ENCODE results near the gene TSHR. TPM values are rescaled to one million over a fixed set of nuclear protein-coding genes. Genes with fewer than 3 reads are reported as not detected.

TSHR gene
- total RNA-seq, 1 donor from 2014 or later = not detected

- H3K36me3 ChIP-seq = no peaks in the 10 kb centered on the region
- H4K20me1 ChIP-seq (ENCODE audit: low read depth) = no peaks in the 10 kb centered on the region
- H3K4me1 Mint-ChIP-seq = peaks cover 2% of the 10 kb centered on the region
- DNase-seq (ENCODE audit: low spot score) = no peak
- no peaks in the 10 kb centered on the region for H3K79me2 ChIP-seq (ENCODE audit: low read depth)
- H3K9me3 ChIP-seq (ENCODE audit: low read depth) = no peaks in the 10 kb centered on the region
- no peak overlapping the region for H3K4me3 Mint-ChIP-seq
- H3K27ac ChIP-seq = no peak overlapping the region
- H2AFZ ChIP-seq (replicated peaks) = no peak overlapping the region
- no peaks in the 10 kb centered on the region for H3K36me3 Mint-ChIP-seq
- no peak overlapping the region for H3K4me2 ChIP-seq
- H3K27me3 ChIP-seq = no peaks in the 10 kb centered on the region
- no peak overlapping the region for H3K4me3 ChIP-seq
- no peak overlapping the region for H3K9ac ChIP-seq
- no peaks in the 10 kb centered on the region for H3K27me3 Mint-ChIP-seq (ENCODE audit: insufficient read depth, low read depth)
- no peaks in the 10 kb centered on the region for H3F3A ChIP-seq (ENCODE audit: low read depth)
- H3K27ac Mint-ChIP-seq = no peak overlapping the region
- TF ChIP-seq CTCF (IDR thresholded peaks at IDR 0.05) = no peak
- TF ChIP-seq EZH2phosphoT487 (IDR thresholded peaks at IDR 0.05) = no peak
- TF ChIP-seq EZH2 (IDR thresholded peaks at IDR 0.05) = no peak
- peaks cover 10% of the 10 kb centered on the region for H3K4me1 ChIP-seq
- no peaks in the 10 kb centered on the region for H3K9me3 Mint-ChIP-seq
Observed at GRCh38 chr14:81103443-81103842, 148.0 kb downstream of the TSHR start.

- no peaks in the 10 kb centered on the region for H3K36me3 Mint-ChIP-seq
Observed at GRCh38 chr14:81105378-81105777, 150.0 kb downstream of the TSHR start.

GRCh38 chr14:81105961-81106360 lies 150.5 kb downstream of the TSHR start:
- TF ChIP-seq CTCF (IDR thresholded peaks at IDR 0.05) = no peak
- no peak for TF ChIP-seq EZH2phosphoT487 (IDR thresholded peaks at IDR 0.05)
- Histone ChIP-seq H3F3A (ENCODE audit: low read depth) (no peaks in the 10 kb centered on the region), H3K79me2 (ENCODE audit: low read depth) (no peaks in the 10 kb centered on the region), H4K20me1 (ENCODE audit: low read depth) (no peaks in the 10 kb centered on the region), H3K4me1 (peaks cover 10% of the 10 kb centered on the region), H3K9ac (no peak overlapping the region), H3K9me3 (ENCODE audit: low read depth) (no peaks in the 10 kb centered on the region), H3K4me2 (no peak overlapping the region), H3K36me3 (no peaks in the 10 kb centered on the region), H3K27me3 (no peaks in the 10 kb centered on the region), H2AFZ (replicated peaks) (peak overlapping the region; percentile 58), H3K27ac (no peak overlapping the region), H3K4me3 (no peak overlapping the region)
- no peak for DNase-seq (ENCODE audit: low spot score)
- no peaks in the 10 kb centered on the region for H3K36me3 Mint-ChIP-seq
- no peak overlapping the region for H3K4me3 Mint-ChIP-seq
- no peaks in the 10 kb centered on the region for H3K27me3 Mint-ChIP-seq (ENCODE audit: insufficient read depth, low read depth)
- peaks cover 2% of the 10 kb centered on the region for H3K4me1 Mint-ChIP-seq
- no peak overlapping the region for H3K27ac Mint-ChIP-seq
- H3K9me3 Mint-ChIP-seq = no peaks in the 10 kb centered on the region

More at GRCh38 chr14:81105378-81105777, 150.0 kb downstream of the TSHR start:
- H3K27ac Mint-ChIP-seq = no peak overlapping the region
- H3K9me3 ChIP-seq (ENCODE audit: low read depth) = no peaks in the 10 kb centered on the region
- no peak overlapping the region for H3K4me3 ChIP-seq
- no peak for DNase-seq (ENCODE audit: low spot score)
- H3K27me3 Mint-ChIP-seq (ENCODE audit: insufficient read depth, low read depth) = no peaks in the 10 kb centered on the region
- H3K79me2 ChIP-seq (ENCODE audit: low read depth) = no peaks in the 10 kb centered on the region
- TF ChIP-seq CTCF (IDR thresholded peaks at IDR 0.05) = no peak
- TF ChIP-seq EZH2 (IDR thresholded peaks at IDR 0.05) = no peak
- no peaks in the 10 kb centered on the region for H3F3A ChIP-seq (ENCODE audit: low read depth)
- H3K27me3 ChIP-seq = no peaks in the 10 kb centered on the region
- no peak overlapping the region for H3K9ac ChIP-seq
- no peaks in the 10 kb centered on the region for H4K20me1 ChIP-seq (ENCODE audit: low read depth)
- no peaks in the 10 kb centered on the region for H3K36me3 ChIP-seq
- no peak overlapping the region for H3K4me2 ChIP-seq
- H3K4me1 Mint-ChIP-seq = peaks cover 2% of the 10 kb centered on the region
- H3K9me3 Mint-ChIP-seq = no peaks in the 10 kb centered on the region
- no peak overlapping the region for H3K27ac ChIP-seq
- H3K4me1 ChIP-seq = peaks cover 10% of the 10 kb centered on the region
- peak overlapping the region; percentile 58 for H2AFZ ChIP-seq (replicated peaks)
- no peak overlapping the region for H3K4me3 Mint-ChIP-seq
